Heart left ventricle (tissue), 16 donors: ENCODE results near the gene ANKRD29. TPM values are rescaled to one million over a fixed set of nuclear protein-coding genes. Genes with fewer than 3 reads are reported as not detected.

Experiments used
- ATAC-seq, 4 donors: fragments of 200-7000 bp; cut with Tn5 transposase; one replicate each; pipeline ENCODE4 v1.9.1; 2020 to 2022; ENCODE audit warnings: moderate library complexity in 4 of 4, mild to moderate bottlenecking in 3 of 4, moderate number of reproducible peaks in 1 of 4
- DNase-seq, 5 donors: peaks; one replicate each; pipeline ENCODE4 v3.0.0-alpha.2; 2020
- H3K27ac ChIP-seq, 12 donors: fragments of 200-600 bp; sonication (generic) in 4 of 12; one replicate each; pipeline versions ENCODE4 v1.5.0 to v1.8.0; 2016 to 2022; ENCODE audit warnings: mild to moderate bottlenecking in 2 of 12
- H3K27me3 ChIP-seq, 9 donors: fragments of 200-600 bp; sonication (generic) in 2 of 9; one replicate each; pipeline versions ENCODE4 v1.5.1 to v1.8.0; 2016 to 2022; ENCODE audit warnings: mild to moderate bottlenecking in 3 of 9
- H3K36me3 ChIP-seq, 9 donors: fragments of 200-600 bp; sonication (generic) in 2 of 9; one replicate each; pipeline versions ENCODE4 v1.5.0 to v1.8.0; 2018 to 2022; ENCODE audit warnings: mild to moderate bottlenecking in 2 of 9
- H3K4me1 ChIP-seq, 12 donors: fragments of 200-600 bp; sonication (generic) in 4 of 12; one replicate each; pipeline versions ENCODE4 v1.5.0 to v1.8.0; 2016 to 2022; ENCODE audit warnings: mild to moderate bottlenecking in 3 of 12
- H3K4me3 ChIP-seq, 12 donors: fragments of 200-600 bp; sonication (generic) in 4 of 12; one replicate each; pipeline versions ENCODE4 v1.5.0 to v1.8.0; 2017 to 2022; ENCODE audit warnings: mild to moderate bottlenecking in 9 of 12, moderate library complexity in 4 of 12
- H3K9me3 ChIP-seq, 12 donors: fragments of 200-600 bp; sonication (generic) in 4 of 12; one replicate each; pipeline versions ENCODE4 v1.5.0 to v1.8.0; 2016 to 2022; ENCODE audit warnings: mild to moderate bottlenecking in 1 of 12
- POLR2A ChIP-seq, 2 donors: fragments of 450-650 bp; IDR thresholded peaks; one replicate each; pipeline ENCODE4 v1.6.1; 2017; ENCODE audit warnings: antibody characterized with exemption in 2 of 2, mild to moderate bottlenecking in 2 of 2, moderate library complexity in 2 of 2
- WGBS, 4 donors: extraction: QIAGEN DNeasy Blood & Tissue Kit in 2 of 4; methylation state at CpG; one replicate each; pipeline versions ENCODE4 v1.1.5 to v1.1.7; 2013 to 2018; 5-methylcytosine and 5-hydroxymethylcytosine counted together
- intact Hi-C, 10 donors: fragments of 100-400 bp; cut with DNase I; formaldehyde crosslinking; loops; one replicate each; pipeline versions ENCODE4 v1.11.1 to v1.14.2; 2022
- polyA plus RNA-seq, 2 donors: library from polyadenylated mRNA; stranded (reverse); fragments of 200-250 nt; gene quantifications; one replicate each; pipeline ENCODE4 v1.2.3, GENCODE V29; 2013
- total RNA-seq, 9 donors: library from RNA; depleted of rRNA in 2 of 9; stranded (reverse); fragments of >200 nt in 2 of 9; fragmentation: NEBNext Ultra II Directional in 3 of 9; extraction: Animal tissue kit (Norgen Biotek cat#: 25700) in 3 of 9; gene quantifications; one replicate each; pipeline versions ENCODE4 v1.1.0 to v1.2.4, GENCODE V29; 2016 to 2023
- TF ChIP-seq, protein P1 (sequence below), 12 donors: fragments of 200-600 bp; sonication (generic) in 4 of 12; IDR thresholded peaks; one replicate each; pipeline versions ENCODE4 v1.5.0 to v1.8.0; 2018 to 2022; ENCODE audit warnings: antibody characterized with exemption in 12 of 12, mild to moderate bottlenecking in 5 of 12
- donor health status: ischemic (EF 13 %, LVEDD 7.1; RV severe dilation, severe dysfunction).
- donor health status: healthy with polysubstance abuse.
- donor health status: DM: no; HTN: yes; CAD: no.
- donor health status: DM: no; HTN: no; CAD: no.
- donor health status: ischemic (EF 25% LVEDD 6.9; RV normal size, moderate dysfunction).
- donor health status: ischemic (EF 25% LVEDD 5.7; RV mildly dilated, moderate dysfunction).
- donor health status: healthy.
- donor health status: DM: yes; HTN: yes; CAD: no.
- donor health status: ischemic (EF 35%, LVEDD 5.7; RV mildly dilated, moderate dysfunction).
- donor health status: nonischemic (EF 11% LVEDD 7.7; RV severe dilation, severe dysfunction).
- donor health status: DM: yes; HTN: yes; CAD: no.
- donor health status: PGD.
- donor health status: ischemic (EF 29% LVEDD 5.4; RV normal size, mild dysfunction).
- donor health status: nonischemic (EF 23%, LVEDD 6.1; RV moderate dilation, normal function).

Gene ANKRD29
- total and polyA plus RNA-seq, 11 donors: 1.7 to 7.1 (median 4.9) TPM

DNA sequence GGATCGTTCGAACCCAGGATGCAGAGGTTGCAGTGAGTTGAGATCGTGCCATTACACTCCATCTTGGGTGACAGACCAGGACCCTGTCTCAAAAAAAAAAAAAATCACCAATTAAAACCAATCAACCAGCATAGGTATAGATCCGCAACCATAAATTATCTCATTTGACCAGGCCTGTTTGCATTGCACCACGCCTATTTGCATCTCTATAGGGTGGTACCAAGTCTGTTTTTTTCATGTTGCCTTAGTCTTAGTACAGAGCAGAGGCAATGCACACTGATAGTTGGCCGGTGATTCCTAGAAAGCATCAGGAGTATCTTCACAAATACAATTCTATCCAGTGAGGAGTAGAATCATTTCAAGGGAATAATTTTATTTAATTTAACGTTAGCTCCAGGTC lies 67.1 kb downstream of the ANKRD29 start:
- WGBS, 4 donors: 93 to 98% (median 95%) methylated on average over 7 of the region's 7 CpGs
- TF ChIP-seq, protein P1, sequence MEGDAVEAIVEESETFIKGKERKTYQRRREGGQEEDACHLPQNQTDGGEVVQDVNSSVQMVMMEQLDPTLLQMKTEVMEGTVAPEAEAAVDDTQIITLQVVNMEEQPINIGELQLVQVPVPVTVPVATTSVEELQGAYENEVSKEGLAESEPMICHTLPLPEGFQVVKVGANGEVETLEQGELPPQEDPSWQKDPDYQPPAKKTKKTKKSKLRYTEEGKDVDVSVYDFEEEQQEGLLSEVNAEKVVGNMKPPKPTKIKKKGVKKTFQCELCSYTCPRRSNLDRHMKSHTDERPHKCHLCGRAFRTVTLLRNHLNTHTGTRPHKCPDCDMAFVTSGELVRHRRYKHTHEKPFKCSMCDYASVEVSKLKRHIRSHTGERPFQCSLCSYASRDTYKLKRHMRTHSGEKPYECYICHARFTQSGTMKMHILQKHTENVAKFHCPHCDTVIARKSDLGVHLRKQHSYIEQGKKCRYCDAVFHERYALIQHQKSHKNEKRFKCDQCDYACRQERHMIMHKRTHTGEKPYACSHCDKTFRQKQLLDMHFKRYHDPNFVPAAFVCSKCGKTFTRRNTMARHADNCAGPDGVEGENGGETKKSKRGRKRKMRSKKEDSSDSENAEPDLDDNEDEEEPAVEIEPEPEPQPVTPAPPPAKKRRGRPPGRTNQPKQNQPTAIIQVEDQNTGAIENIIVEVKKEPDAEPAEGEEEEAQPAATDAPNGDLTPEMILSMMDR (IDR thresholded peaks at IDR 0.05): no peak
- no peak for TF ChIP-seq POLR2A (IDR thresholded peaks at IDR 0.05)
- Histone ChIP-seq H3K27ac (peak overlapping the region in 1 of 12 donors; percentile 33), H3K4me1 (peaks cover 0 to 11% (median 0%) of the 10 kb centered on the region in 12 donors), H3K27me3 (peaks cover 0 to under 1% (median 0%) of the 10 kb centered on the region in 9 donors), H3K9me3 (no peaks in the 10 kb centered on the region), H3K4me3 (no peak overlapping the region), H3K36me3 (no peaks in the 10 kb centered on the region)
- no peak for DNase-seq
- no peak for ATAC-seq
- intact Hi-C loops: no loop called here

DNA sequence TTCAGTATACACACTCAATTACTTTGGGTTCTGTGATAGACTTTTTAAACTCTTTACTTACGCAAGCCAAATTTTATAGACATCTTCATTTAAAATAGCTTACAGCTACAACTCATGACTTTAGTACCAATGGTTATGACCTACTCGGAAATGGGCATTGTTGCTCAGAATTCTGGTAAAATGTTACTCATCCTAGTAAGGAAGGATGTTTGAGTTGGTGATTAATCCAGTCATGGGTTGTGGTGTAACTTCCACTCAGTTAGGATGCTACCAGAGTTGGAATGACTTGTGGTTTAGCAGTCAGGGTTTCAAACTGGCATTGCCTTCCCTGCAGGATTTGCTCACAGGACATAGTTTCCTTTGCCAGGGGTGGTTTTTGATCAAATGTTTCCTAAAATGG lies 69.0 kb downstream of the ANKRD29 start:
- Histone ChIP-seq H3K36me3 (no peaks in the 10 kb centered on the region), H3K4me1 (peaks cover 0 to 11% (median 0%) of the 10 kb centered on the region in 12 donors), H3K27me3 (peaks cover 0 to 2% (median 0%) of the 10 kb centered on the region in 9 donors), H3K27ac (peak overlapping the region in 1 of 12 donors; percentile 54), H3K9me3 (no peaks in the 10 kb centered on the region), H3K4me3 (no peak overlapping the region)
- no peak for DNase-seq
- 82 to 96% (median 94%) methylated on average over 2 of the region's 2 CpGs for WGBS, 4 donors
- TF ChIP-seq, protein P1 (IDR thresholded peaks at IDR 0.05): no peak
- no peak for TF ChIP-seq POLR2A (IDR thresholded peaks at IDR 0.05)
- intact Hi-C loops: no loop called here
- no peak for ATAC-seq

DNA sequence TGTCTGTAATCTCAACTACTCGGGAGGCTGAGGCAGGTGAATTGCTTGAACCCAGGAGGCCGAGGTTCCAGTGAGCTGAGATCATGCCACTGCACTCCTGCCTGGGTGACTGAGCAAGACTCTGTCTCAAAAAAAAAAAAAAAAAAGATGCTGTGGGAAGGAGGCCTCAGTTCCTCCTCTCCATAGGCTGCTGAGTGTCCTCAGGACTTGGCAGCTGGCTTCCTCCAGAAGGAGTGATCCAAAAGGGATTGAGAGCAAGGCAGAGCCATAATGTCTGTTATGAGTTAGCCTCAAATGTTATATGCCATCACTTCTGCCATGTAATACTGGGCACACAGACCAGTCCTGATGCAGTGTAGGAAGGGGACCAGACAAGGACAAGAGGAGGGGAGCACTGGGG lies 69.8 kb downstream of the ANKRD29 start:
- no peak for DNase-seq
- Histone ChIP-seq H3K27me3 (peaks cover 0 to 2% (median 0%) of the 10 kb centered on the region in 9 donors), H3K4me1 (peaks cover 0 to 11% (median 0%) of the 10 kb centered on the region in 12 donors), H3K9me3 (no peaks in the 10 kb centered on the region), H3K4me3 (no peak overlapping the region), H3K27ac (no peak overlapping the region), H3K36me3 (no peaks in the 10 kb centered on the region)
- intact Hi-C loops: no loop called here
- no peak for TF ChIP-seq POLR2A (IDR thresholded peaks at IDR 0.05)
- TF ChIP-seq, protein P1 (IDR thresholded peaks at IDR 0.05): no peak
- ATAC-seq: no peak
- 93 to 96% (median 96%) methylated on average over 2 of the region's 2 CpGs for WGBS, 4 donors

DNA sequence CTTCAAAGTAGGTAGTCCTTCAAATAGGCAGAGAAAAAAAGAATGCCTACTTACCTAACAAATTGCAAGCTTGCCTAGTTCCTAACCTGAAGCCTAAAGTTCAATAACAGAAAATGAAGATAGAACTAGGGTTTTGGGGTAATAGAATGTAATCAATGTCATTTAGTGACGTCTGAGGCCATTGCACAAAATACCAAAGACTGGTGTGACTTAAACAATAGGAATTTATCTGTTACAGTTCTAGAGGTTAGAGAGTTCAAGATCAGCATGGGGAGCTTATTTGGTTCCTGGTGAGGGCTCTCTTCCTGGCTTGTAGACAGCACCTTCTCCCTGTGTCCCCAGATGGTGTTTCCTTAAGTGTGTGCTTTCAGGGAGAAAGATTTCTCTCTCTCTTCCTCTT lies 71.7 kb downstream of the ANKRD29 start:
- intact Hi-C loops: no loop called here
- 38 to 84% (median 58%) methylated on average over 1 of the region's 1 CpG for WGBS, 4 donors
- H3K4me1 ChIP-seq: peaks cover 0 to 11% (median 5%) of the 10 kb centered on the region in 12 donors
- DNase-seq (no peak), ATAC-seq (no peak)
- H3K4me3 ChIP-seq: no peak overlapping the region
- no peak overlapping the region for H3K27ac ChIP-seq
- no peaks in the 10 kb centered on the region for H3K9me3 ChIP-seq
- H3K27me3 ChIP-seq: peaks cover 0 to 2% (median 0%) of the 10 kb centered on the region in 9 donors
- no peaks in the 10 kb centered on the region for H3K36me3 ChIP-seq
- TF ChIP-seq, protein P1 (IDR thresholded peaks at IDR 0.05): no peak
- TF ChIP-seq POLR2A (IDR thresholded peaks at IDR 0.05): no peak
